DOHH2 (cell line): ENCODE data around the gene MTRF1.

Source experiments
- H3F3A ChIP-seq: fragments of 200-600 bp; sonication (generic), shearing (Covaris generic); 2 replicates; pipeline ENCODE4 v1.6.0; 2016; ENCODE audit warnings: antibody characterized with exemption, mild to moderate bottlenecking; ENCODE audit not compliant: control insufficient read depth, insufficient read depth
- H3K27ac ChIP-seq: fragments of 200-600 bp; sonication (generic); 2 replicates; pipeline ENCODE4 v1.5.1; 2014; ENCODE audit warnings: low read depth, mild to moderate bottlenecking, low read length, moderate library complexity
- H3K27me3 ChIP-seq: fragments of 200-600 bp; sonication (generic); 2 replicates; pipeline ENCODE4 v1.6.1; 2014; ENCODE audit warnings: mild to moderate bottlenecking, low read length, mixed read lengths; ENCODE audit not compliant: control insufficient read depth
- H3K36me3 ChIP-seq: fragments of 200-600 bp; sonication (generic); 2 replicates; pipeline ENCODE4 v1.6.1; 2014; ENCODE audit warnings: mild to moderate bottlenecking, low read length, moderate library complexity, mixed read lengths; ENCODE audit not compliant: control insufficient read depth
- H3K4me1 ChIP-seq: fragments of 200-600 bp; sonication (generic); 2 replicates; pipeline ENCODE4 v1.6.1; 2014; ENCODE audit warnings: mild to moderate bottlenecking, low read length, mixed read lengths; ENCODE audit not compliant: control insufficient read depth
- H3K4me2 ChIP-seq: fragments of 200-600 bp; sonication (generic); 2 replicates; pipeline ENCODE4 v1.6.0; 2014; ENCODE audit warnings: mild to moderate bottlenecking, low read length, moderate library complexity
- H3K4me3 ChIP-seq: fragments of 200-600 bp; sonication (generic); 2 replicates; pipeline ENCODE4 v1.5.1; 2014; ENCODE audit warnings: mild to moderate bottlenecking, low read length, mixed read lengths
- H3K79me2 ChIP-seq: fragments of 200-600 bp; sonication (generic); 2 replicates; pipeline ENCODE4 v1.6.1; 2014; ENCODE audit warnings: mild to moderate bottlenecking, low read length, mixed read lengths; ENCODE audit not compliant: control insufficient read depth
- H3K9me2 ChIP-seq: fragments of 200-600 bp; sonication (generic); replicated peaks from 2 replicates; pipeline ENCODE4 v1.6.1; 2014; ENCODE audit warnings: mild to moderate bottlenecking, low read length, mixed read lengths; ENCODE audit not compliant: control insufficient read depth
- H3K9me3 ChIP-seq: fragments of 200-600 bp; sonication (generic); 2 replicates; pipeline ENCODE4 v1.6.1; 2014; ENCODE audit warnings: antibody characterized with exemption, low read length, mixed read lengths; ENCODE audit not compliant: control insufficient read depth, insufficient read depth
- H4K20me1 ChIP-seq: fragments of 200-600 bp; sonication (generic); 2 replicates; pipeline ENCODE4 v1.6.0; 2014; ENCODE audit warnings: low read depth, mild to moderate bottlenecking, antibody characterized with exemption, low read length, moderate library complexity; ENCODE audit not compliant: control insufficient read depth, insufficient read depth
- EZH2phosphoT487 ChIP-seq: fragments of 200-600 bp; sonication (generic); IDR thresholded peaks from 2 replicates; pipeline ENCODE4 v1.6.1; 2017; ENCODE audit warnings: borderline replicate concordance, mild to moderate bottlenecking, antibody characterized with exemption, low read length, moderate library complexity, mixed read lengths
- TF ChIP-seq, protein P1 (sequence below): fragments of 200-600 bp; sonication (generic); IDR thresholded peaks from one replicate; pipeline ENCODE4 v1.5.1; 2014; ENCODE audit warnings: antibody characterized with exemption, mild to moderate bottlenecking, low read depth, low read length; ENCODE audit not compliant: poor library complexity, severe bottlenecking

Gene MTRF1

DNA sequence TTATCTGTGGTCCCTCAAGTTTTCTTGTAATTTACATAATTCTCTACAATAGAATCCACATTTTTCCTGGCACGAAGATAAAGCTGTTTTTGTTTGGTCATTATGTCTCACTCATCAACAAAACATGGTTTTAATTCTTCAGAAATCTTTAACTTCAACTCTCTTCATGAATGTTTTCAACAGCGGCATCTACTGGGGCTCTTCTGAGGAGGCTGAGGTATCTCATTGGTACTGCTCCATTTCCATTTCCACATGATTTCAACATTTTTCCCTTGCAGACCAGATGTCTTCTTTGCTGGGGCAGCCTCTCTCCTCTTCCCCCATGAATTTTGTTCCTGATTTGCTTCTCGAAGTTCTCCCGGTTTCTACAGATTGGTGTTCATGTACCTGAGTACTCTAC, 63.2 kb downstream of the MTRF1 start:
- Histone ChIP-seq H4K20me1 (no peaks in the 10 kb centered on the region), H3F3A (peaks cover 12% of the 10 kb centered on the region), H3K4me2 (peak overlapping the region; percentile 67), H3K9me3 (peaks cover 18% of the 10 kb centered on the region; the same call in 1 of the 2 replicates), H3K79me2 (no peaks in the 10 kb centered on the region), H3K27me3 (no peaks in the 10 kb centered on the region), H3K4me3 (peak overlapping the region; percentile 52), H3K9me2 (no peaks in the 10 kb centered on the region), H3K4me1 (peaks cover 71% of the 10 kb centered on the region), H3K27ac (peak overlapping the region; percentile 87), H3K36me3 (no peaks in the 10 kb centered on the region; the same call in 1 of the 2 replicates)
- TF ChIP-seq, protein P1, sequence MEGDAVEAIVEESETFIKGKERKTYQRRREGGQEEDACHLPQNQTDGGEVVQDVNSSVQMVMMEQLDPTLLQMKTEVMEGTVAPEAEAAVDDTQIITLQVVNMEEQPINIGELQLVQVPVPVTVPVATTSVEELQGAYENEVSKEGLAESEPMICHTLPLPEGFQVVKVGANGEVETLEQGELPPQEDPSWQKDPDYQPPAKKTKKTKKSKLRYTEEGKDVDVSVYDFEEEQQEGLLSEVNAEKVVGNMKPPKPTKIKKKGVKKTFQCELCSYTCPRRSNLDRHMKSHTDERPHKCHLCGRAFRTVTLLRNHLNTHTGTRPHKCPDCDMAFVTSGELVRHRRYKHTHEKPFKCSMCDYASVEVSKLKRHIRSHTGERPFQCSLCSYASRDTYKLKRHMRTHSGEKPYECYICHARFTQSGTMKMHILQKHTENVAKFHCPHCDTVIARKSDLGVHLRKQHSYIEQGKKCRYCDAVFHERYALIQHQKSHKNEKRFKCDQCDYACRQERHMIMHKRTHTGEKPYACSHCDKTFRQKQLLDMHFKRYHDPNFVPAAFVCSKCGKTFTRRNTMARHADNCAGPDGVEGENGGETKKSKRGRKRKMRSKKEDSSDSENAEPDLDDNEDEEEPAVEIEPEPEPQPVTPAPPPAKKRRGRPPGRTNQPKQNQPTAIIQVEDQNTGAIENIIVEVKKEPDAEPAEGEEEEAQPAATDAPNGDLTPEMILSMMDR = no peak
- no peak for TF ChIP-seq EZH2phosphoT487

DNA sequence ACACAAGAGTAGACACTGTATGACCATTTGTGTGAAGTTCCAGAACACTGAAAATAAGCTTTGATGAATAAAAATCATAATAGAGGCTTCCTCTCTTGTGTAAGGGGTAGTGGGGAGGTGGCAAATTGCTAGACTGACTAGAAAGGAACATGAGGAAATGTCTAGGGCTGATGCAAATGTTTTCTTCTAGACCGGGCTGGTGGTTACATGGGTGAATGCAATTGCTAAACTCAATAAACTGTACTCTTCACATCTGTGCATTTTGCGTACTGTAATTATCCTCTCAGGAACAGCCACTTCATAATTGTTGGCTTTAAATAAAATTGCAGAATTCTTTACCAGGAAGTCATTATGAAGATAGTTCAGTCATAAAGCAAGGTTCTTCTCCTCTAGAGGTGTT, 63.9 kb downstream of the MTRF1 start:
- Histone ChIP-seq H3K27me3 (no peaks in the 10 kb centered on the region), H3K4me1 (peaks cover 77% of the 10 kb centered on the region), H3K4me2 (peak overlapping the region; percentile 67), H3K79me2 (no peaks in the 10 kb centered on the region), H3K9me3 (peaks cover 18% of the 10 kb centered on the region; the same call in 1 of the 2 replicates), H3K36me3 (no peaks in the 10 kb centered on the region; the same call in 1 of the 2 replicates), H3K27ac (peak overlapping the region; percentile 87), H3K4me3 (peak overlapping the region; percentile 52), H4K20me1 (no peaks in the 10 kb centered on the region), H3F3A (peaks cover 12% of the 10 kb centered on the region), H3K9me2 (no peaks in the 10 kb centered on the region)
- TF ChIP-seq, protein P1 = no peak
- TF ChIP-seq EZH2phosphoT487 = no peak

DNA sequence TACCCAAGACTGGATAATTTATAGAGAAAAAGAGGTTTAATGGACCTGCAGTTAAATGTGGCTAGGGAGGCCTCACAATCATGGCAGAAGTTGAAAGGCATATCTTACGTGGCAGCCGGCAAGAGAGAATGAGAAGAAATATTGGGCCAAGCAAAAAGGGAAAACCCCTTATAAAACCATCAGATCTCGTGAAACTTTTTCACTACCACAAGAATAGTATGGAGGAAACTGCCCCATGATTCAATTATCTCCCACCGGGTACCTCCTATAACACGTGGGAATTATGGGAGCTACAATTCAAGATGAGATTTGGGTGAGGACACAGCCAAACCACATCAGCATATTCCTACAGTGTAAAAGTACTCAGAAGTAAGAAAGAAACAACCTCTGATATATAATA, 64.3 kb downstream of the MTRF1 start:
- Histone ChIP-seq H3F3A (peaks cover 12% of the 10 kb centered on the region), H3K9me3 (peaks cover 18% of the 10 kb centered on the region; the same call in 1 of the 2 replicates), H4K20me1 (no peaks in the 10 kb centered on the region), H3K36me3 (no peaks in the 10 kb centered on the region; the same call in 1 of the 2 replicates), H3K4me1 (peaks cover 78% of the 10 kb centered on the region), H3K79me2 (no peaks in the 10 kb centered on the region), H3K4me3 (peak overlapping the region; percentile 52), H3K4me2 (peak overlapping the region; percentile 67), H3K27ac (peak overlapping the region; percentile 87), H3K27me3 (no peaks in the 10 kb centered on the region), H3K9me2 (no peaks in the 10 kb centered on the region)
- no peak for TF ChIP-seq EZH2phosphoT487
- TF ChIP-seq, protein P1 = no peak
